Caco-2 (cell line): ENCODE measurements around the gene GATA6. TPM values are rescaled to one million over a fixed set of nuclear protein-coding genes. Genes with fewer than 3 reads are reported as not detected.

Source experiments
- BruUV-seq: library from RNA; stranded (reverse); fragments of 400-500 nt; replicated peaks from 2 replicates; lab custom pipeline; 2021; lab: Mats Ljungman, UMichigan
- CTCF ChIA-PET: fragments of 300-600 bp; sonication (Branson Sonifier 250); formaldehyde crosslinking; loops from one replicate; lab custom pipeline; 2022; ENCODE audit warnings: antibody characterized with exemption; lab: Charles Lee
- POLR2A ChIA-PET: fragments of 300-600 bp; sonication (Branson Sonifier 250); formaldehyde crosslinking; loops from one replicate; lab custom pipeline; 2022; ENCODE audit warnings: antibody characterized with exemption; lab: Charles Lee
- DNase-seq, 2 experiments: peaks; one replicate each; pipeline versions ENCODE4 v3.0.0 to v3.0.0-alpha.2; 2020 to 2022
- H3K27me3 ChIP-seq: replicated peaks from 2 replicates; pipeline ENCODE4 v1.6.0; 2011; ENCODE audit warnings: low read length; ENCODE audit not compliant: control insufficient read depth, insufficient read depth
- H3K36me3 ChIP-seq: 2 replicates; pipeline ENCODE4 v1.5.1; 2011; ENCODE audit warnings: low read length; ENCODE audit not compliant: control insufficient read depth, insufficient read depth
- H3K4me1 ChIP-seq: fragments of 250-450 bp; sonication (Bioruptor Pico); 2 replicates; pipeline ENCODE4 v1.5.1; 2020; ENCODE audit warnings: mild to moderate bottlenecking
- H3K4me3 ChIP-seq: 2 replicates; pipeline ENCODE4 v1.5.1; 2011; ENCODE audit warnings: low read depth, mild to moderate bottlenecking, control low read depth, low read length
- H3K9me3 ChIP-seq: fragments of 250-450 bp; sonication (Bioruptor Pico); 2 replicates; pipeline ENCODE4 v1.5.1; 2020; ENCODE audit warnings: mild to moderate bottlenecking, moderate library complexity
- H3K27ac Mint-ChIP-seq: one replicate; pipeline ENCODE4 v1.8.0; 2022; ENCODE audit warnings: mixed read lengths; ENCODE audit not compliant: unreplicated experiment
- H3K27me3 Mint-ChIP-seq: one replicate; pipeline ENCODE4 v1.8.0; 2022; ENCODE audit warnings: mixed read lengths; ENCODE audit not compliant: insufficient read depth, unreplicated experiment
- H3K36me3 Mint-ChIP-seq: one replicate; pipeline ENCODE4 v1.8.0; 2022; ENCODE audit warnings: mild to moderate bottlenecking, mixed read lengths; ENCODE audit not compliant: insufficient read depth, unreplicated experiment
- H3K4me1 Mint-ChIP-seq: one replicate; pipeline ENCODE4 v1.8.0; 2022; ENCODE audit warnings: low read depth, mixed read lengths; ENCODE audit not compliant: unreplicated experiment
- H3K4me3 Mint-ChIP-seq: one replicate; pipeline ENCODE4 v1.8.0; 2022; ENCODE audit warnings: mild to moderate bottlenecking, moderate library complexity, mixed read lengths; ENCODE audit not compliant: unreplicated experiment
- H3K9me3 Mint-ChIP-seq: one replicate; pipeline ENCODE4 v1.8.0; 2022; ENCODE audit warnings: mixed read lengths; ENCODE audit not compliant: unreplicated experiment
- intact Hi-C: fragments of 100-400 bp; cut with micrococcal nuclease; formaldehyde crosslinking; loops from one replicate; pipeline ENCODE4 v1.10.0; 2022; ENCODE audit not compliant: unreplicated experiment
- total RNA-seq: library from RNA; stranded (reverse); gene quantifications from 2 replicates; pipeline ENCODE4 v1.2.3, GENCODE V29; 2022
- TF ChIP-seq, protein P1 (sequence below), 2 experiments: fragments of 200-600 bp in 1 of 2; IDR thresholded peaks; 1 replicate in 1 of 2; 2 replicates in 1 of 2; pipeline versions ENCODE4 v1.5.1 to v1.8.0; 2011 to 2022; ENCODE audit warnings: antibody characterized with exemption in 1 of 2, control low read depth in 1 of 2, inconsistent platforms in 1 of 2, low read depth in 1 of 2, low read length in 1 of 2, mild to moderate bottlenecking in 1 of 2, moderate library complexity in 1 of 2; ENCODE audit not compliant: insufficient read depth in 1 of 2, severe bottlenecking in 1 of 2, unreplicated experiment in 1 of 2

Gene GATA6
- total RNA-seq, 1 experiment from 2014 or later = 124 TPM

DNA sequence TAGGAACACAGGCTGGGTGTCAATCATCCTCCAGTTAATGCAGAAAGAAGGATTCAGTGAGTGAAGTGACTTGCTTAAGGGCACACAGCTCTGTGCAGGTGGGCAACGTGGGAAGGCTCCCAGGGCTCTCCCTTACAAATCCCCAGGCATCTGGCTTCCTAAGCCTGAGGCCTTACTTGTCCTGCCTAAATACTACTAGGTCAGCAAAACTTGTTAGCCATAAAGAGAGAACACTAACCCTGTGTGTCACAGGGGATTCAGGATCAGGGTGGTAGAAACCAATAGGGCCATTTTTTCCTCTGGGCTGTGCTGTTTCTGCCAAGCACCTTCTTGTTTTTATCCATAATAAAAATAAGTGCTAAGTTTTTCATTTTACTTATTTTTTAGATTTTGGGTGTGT lies 55.0 kb downstream of the GATA6 start:
- no peaks in the 10 kb centered on the region for H3K9me3 Mint-ChIP-seq
- H3K36me3 ChIP-seq = no peaks in the 10 kb centered on the region
- DNase-seq = no peak
- intact Hi-C loops = loop anchor here (10.0 kb wide), 2 partner anchors 120 to 230 kb away; no protein-coding TSS in a partner anchor
- peaks cover 5% of the 10 kb centered on the region for H3K36me3 Mint-ChIP-seq
- peak overlapping the region; percentile 29 for H3K27ac Mint-ChIP-seq
- ChIA-PET CTCF (interaction anchor here (0.6 to 1.0 kb wide), 3 partner anchors 166 to 502 kb away, joined by 3 to 6 read pairs (median 3); no protein-coding TSS in a partner anchor), POLR2A (interaction anchor here (0.7 kb wide), 1 partner anchor 97 kb away, joined by 3 read pairs; no protein-coding TSS in a partner anchor)
- TF ChIP-seq, protein P1, sequence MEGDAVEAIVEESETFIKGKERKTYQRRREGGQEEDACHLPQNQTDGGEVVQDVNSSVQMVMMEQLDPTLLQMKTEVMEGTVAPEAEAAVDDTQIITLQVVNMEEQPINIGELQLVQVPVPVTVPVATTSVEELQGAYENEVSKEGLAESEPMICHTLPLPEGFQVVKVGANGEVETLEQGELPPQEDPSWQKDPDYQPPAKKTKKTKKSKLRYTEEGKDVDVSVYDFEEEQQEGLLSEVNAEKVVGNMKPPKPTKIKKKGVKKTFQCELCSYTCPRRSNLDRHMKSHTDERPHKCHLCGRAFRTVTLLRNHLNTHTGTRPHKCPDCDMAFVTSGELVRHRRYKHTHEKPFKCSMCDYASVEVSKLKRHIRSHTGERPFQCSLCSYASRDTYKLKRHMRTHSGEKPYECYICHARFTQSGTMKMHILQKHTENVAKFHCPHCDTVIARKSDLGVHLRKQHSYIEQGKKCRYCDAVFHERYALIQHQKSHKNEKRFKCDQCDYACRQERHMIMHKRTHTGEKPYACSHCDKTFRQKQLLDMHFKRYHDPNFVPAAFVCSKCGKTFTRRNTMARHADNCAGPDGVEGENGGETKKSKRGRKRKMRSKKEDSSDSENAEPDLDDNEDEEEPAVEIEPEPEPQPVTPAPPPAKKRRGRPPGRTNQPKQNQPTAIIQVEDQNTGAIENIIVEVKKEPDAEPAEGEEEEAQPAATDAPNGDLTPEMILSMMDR (IDR thresholded peaks at IDR 0.05; ENCODE audit: insufficient read depth in 1 of 2, low read depth in 1 of 2, low read length in 1 of 2, severe bottlenecking in 1 of 2, unreplicated experiment in 1 of 2) = no peak
- no peaks in the 10 kb centered on the region for H3K9me3 ChIP-seq
- H3K4me1 Mint-ChIP-seq = peaks cover 31% of the 10 kb centered on the region
- no peaks in the 10 kb centered on the region for H3K27me3 ChIP-seq
- no peaks in the 10 kb centered on the region for H3K27me3 Mint-ChIP-seq
- BruUV-seq = no TSS peak
- H3K4me1 ChIP-seq = peaks cover 42% of the 10 kb centered on the region
- H3K4me3 Mint-ChIP-seq = no peak overlapping the region
- H3K4me3 ChIP-seq = no peak overlapping the region

DNA sequence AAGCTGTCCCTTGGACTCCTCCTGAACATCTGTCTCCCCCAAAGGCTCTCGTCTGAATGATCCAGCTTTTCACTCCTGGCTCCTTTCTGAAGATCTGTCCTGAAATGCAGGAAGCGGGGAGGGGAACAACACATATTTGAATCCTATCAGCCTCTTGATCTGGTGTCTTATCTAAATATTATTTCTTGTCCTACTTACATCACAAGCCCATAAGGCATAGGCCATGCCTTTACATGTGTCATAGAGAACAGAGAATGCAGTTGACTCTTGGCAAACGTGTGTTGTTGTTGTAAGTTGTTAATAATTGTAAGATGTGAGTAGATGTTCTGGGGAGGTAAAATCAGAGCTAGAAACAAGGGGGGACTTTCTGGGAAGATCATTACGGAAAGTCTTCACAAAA lies 57.4 kb downstream of the GATA6 start:
- H3K4me3 ChIP-seq = no peak overlapping the region
- TF ChIP-seq, protein P1 (IDR thresholded peaks at IDR 0.05; ENCODE audit: insufficient read depth in 1 of 2, low read depth in 1 of 2, low read length in 1 of 2, severe bottlenecking in 1 of 2, unreplicated experiment in 1 of 2) = no peak
- intact Hi-C loops = loop anchor here (10.0 kb wide), 2 partner anchors 118 to 232 kb away; no protein-coding TSS in a partner anchor
- Mint-ChIP-seq H3K4me1 (peaks cover 35% of the 10 kb centered on the region), H3K36me3 (no peaks in the 10 kb centered on the region), H3K27me3 (no peaks in the 10 kb centered on the region), H3K27ac (peak overlapping the region; percentile 4), H3K9me3 (no peaks in the 10 kb centered on the region), H3K4me3 (no peak overlapping the region)
- H3K9me3 ChIP-seq = no peaks in the 10 kb centered on the region
- no peaks in the 10 kb centered on the region for H3K27me3 ChIP-seq
- CTCF ChIA-PET = interaction anchor here (0.6 kb wide), 1 partner anchor 16 kb away, joined by 3 read pairs; no protein-coding TSS in a partner anchor
- POLR2A ChIA-PET = interaction anchor here (0.5 kb wide), 1 partner anchor 15 kb away, joined by 3 read pairs; no protein-coding TSS in a partner anchor
- H3K4me1 ChIP-seq = peaks cover 62% of the 10 kb centered on the region
- no peaks in the 10 kb centered on the region for H3K36me3 ChIP-seq
- no TSS peak for BruUV-seq
- no peak for DNase-seq

DNA sequence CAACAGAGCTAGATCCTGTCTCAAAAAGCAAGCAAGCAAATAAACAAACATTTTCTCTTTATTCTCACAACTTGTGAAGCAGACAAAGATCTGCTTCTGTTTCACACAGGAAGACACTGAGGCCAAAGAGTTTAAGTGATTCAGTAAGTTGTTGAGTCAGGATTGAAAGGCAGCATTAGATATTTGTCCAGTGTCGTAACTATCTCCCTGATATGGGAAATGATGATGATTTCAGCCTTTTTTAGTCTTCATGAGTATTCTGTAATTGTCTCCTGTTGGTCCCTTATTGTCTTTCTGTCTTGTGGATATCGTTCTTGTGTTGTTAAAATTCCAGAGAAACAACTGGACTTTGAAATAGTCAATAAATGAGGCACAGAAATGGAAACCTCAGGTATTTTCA lies 59.6 kb downstream of the GATA6 start:
- Mint-ChIP-seq H3K4me1 (peaks cover 25% of the 10 kb centered on the region), H3K27me3 (no peaks in the 10 kb centered on the region), H3K36me3 (no peaks in the 10 kb centered on the region), H3K9me3 (no peaks in the 10 kb centered on the region), H3K27ac (peak overlapping the region; percentile 48), H3K4me3 (peak overlapping the region; percentile 42)
- CTCF ChIA-PET = interaction anchor here (0.7 kb wide), 1 partner anchor 164 kb away, joined by 5 read pairs; no protein-coding TSS in a partner anchor
- TF ChIP-seq, protein P1 (IDR thresholded peaks at IDR 0.05; ENCODE audit: insufficient read depth in 1 of 2, low read depth in 1 of 2, low read length in 1 of 2, severe bottlenecking in 1 of 2, unreplicated experiment in 1 of 2) = no peak
- Histone ChIP-seq H3K4me3 (no peak overlapping the region), H3K36me3 (no peaks in the 10 kb centered on the region), H3K27me3 (no peaks in the 10 kb centered on the region), H3K9me3 (no peaks in the 10 kb centered on the region), H3K4me1 (peaks cover 55% of the 10 kb centered on the region)
- no TSS peak for BruUV-seq
- POLR2A ChIA-PET = no interaction called here
- intact Hi-C loops = loop anchor here (1.0 to 10.0 kb wide), 3 partner anchors 13 to 234 kb away; no protein-coding TSS in a partner anchor
- no peak for DNase-seq
